Measurements from ENCODE around the gene CSF1R. TPM values are rescaled to one million over a fixed set of nuclear protein-coding genes. Genes with fewer than 3 reads are reported as not detected.

Gene CSF1R
- polyA plus RNA-seq, 2 of the 4 experiments (the other 2 are of a cell fraction) = 0.06 TPM; not detected in 1

DNA sequence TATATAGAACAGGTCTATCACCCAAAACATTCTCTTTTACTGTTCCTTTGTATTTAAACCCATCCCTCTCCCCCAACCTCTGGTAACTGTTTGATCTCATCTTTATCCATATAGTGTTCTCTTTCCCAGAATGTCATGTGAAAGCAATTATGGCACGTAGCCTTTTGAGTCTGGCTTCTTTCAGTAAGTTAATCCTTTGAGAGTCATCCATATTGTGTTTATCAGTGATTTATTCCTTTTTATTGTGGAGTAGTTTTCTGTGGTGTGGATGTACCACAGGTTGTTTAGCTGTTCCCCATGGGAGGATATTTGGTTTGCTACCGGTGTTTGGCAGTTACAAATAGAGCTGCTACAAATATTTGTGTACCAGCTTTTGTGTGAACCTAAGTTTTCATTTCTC, 47.8 kb downstream of the CSF1R start:
- Histone ChIP-seq H3K9me3 (no peaks in the 10 kb centered on the region), H3K4me2 (no peak overlapping the region), H3K4me3 (no peak overlapping the region), H3K4me1 (peaks cover 19% of the 10 kb centered on the region), H3K27ac (no peak overlapping the region)
- ChIA-PET POLR2A (no interaction called here), CTCF (interaction anchor here (0.6 to 1.2 kb wide), 3 partner anchors 10 to 417 kb away, joined by 3 to 4 read pairs (median 3); no protein-coding TSS in a partner anchor)
- no peak for TF ChIP-seq RFX5 (IDR thresholded peaks at IDR 0.05)
- TF ChIP-seq, protein P1, sequence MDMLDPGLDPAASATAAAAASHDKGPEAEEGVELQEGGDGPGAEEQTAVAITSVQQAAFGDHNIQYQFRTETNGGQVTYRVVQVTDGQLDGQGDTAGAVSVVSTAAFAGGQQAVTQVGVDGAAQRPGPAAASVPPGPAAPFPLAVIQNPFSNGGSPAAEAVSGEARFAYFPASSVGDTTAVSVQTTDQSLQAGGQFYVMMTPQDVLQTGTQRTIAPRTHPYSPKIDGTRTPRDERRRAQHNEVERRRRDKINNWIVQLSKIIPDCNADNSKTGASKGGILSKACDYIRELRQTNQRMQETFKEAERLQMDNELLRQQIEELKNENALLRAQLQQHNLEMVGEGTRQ (IDR thresholded peaks at IDR 0.05) = no peak
- TF ChIP-seq MAZ (IDR thresholded peaks at IDR 0.05; ENCODE audit: borderline replicate concordance, low read depth, low read length) = no peak
- no peak for TF ChIP-seq PHF8 (IDR thresholded peaks at IDR 0.05; ENCODE audit: borderline replicate concordance, low read depth)
- no peak for TF ChIP-seq POLR2A (IDR thresholded peaks at IDR 0.05; ENCODE audit: low read length)
- no peak for TF ChIP-seq BCL3 (IDR thresholded peaks at IDR 0.05)
- TF ChIP-seq, protein P2, sequence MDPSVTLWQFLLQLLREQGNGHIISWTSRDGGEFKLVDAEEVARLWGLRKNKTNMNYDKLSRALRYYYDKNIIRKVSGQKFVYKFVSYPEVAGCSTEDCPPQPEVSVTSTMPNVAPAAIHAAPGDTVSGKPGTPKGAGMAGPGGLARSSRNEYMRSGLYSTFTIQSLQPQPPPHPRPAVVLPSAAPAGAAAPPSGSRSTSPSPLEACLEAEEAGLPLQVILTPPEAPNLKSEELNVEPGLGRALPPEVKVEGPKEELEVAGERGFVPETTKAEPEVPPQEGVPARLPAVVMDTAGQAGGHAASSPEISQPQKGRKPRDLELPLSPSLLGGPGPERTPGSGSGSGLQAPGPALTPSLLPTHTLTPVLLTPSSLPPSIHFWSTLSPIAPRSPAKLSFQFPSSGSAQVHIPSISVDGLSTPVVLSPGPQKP (IDR thresholded peaks at IDR 0.05; ENCODE audit: low read depth, low read length) = no peak
- TF ChIP-seq NR3C1 (IDR thresholded peaks at IDR 0.05) = no peak
- no peak for TF ChIP-seq FOXS1 (CRISPR knock-in tag; IDR thresholded peaks at IDR 0.05)
- TF ChIP-seq JUN (IDR thresholded peaks at IDR 0.05) = no peak
- no peak for TF ChIP-seq ESRRA (IDR thresholded peaks at IDR 0.05; ENCODE audit: borderline replicate concordance, low read length)
- TF ChIP-seq HOXB13 (CRISPR knock-in tag; IDR thresholded peaks at IDR 0.05; ENCODE audit: low read depth) = no peak
- no peak for TF ChIP-seq POLR2AphosphoS2 (conservative IDR thresholded peaks at IDR 0.05; ENCODE audit: low read length)
- TF ChIP-seq FOSB (CRISPR knock-in tag; IDR thresholded peaks at IDR 0.05) = no peak
- 90% methylated on average over 2 of the region's 2 CpGs for WGBS (ENCODE audit: missing lambda C conversion rate)
- FAIRE-seq = no peak
- ATAC-seq = no peak
- DNase-seq (ENCODE audit: low read depth in 1 of 2, low spot score in 1 of 2) = no peak

GRCh38 chr5:150036513-150036912, 49.8 kb downstream of the CSF1R start:
- H3K27ac ChIP-seq = peak overlapping the region in 1 of 2 experiments; percentile 59; a peak in 2 of 6 replicates
- H3K4me3 ChIP-seq = no peak overlapping the region
- ChIA-PET POLR2A (interaction anchor here (0.7 to 2.1 kb wide), 3 partner anchors 24 to 36 kb away, joined by 3 to 8 read pairs (median 4); partner anchors contain the start of genes HMGXB3 and TIGD6), CTCF (interaction anchor here (0.9 to 2.1 kb wide), 12 partner anchors 9 to 202 kb away, joined by 3 to 8 read pairs (median 4); no protein-coding TSS in a partner anchor)
- ATAC-seq = peak; percentile 98 to 99
- no peak for FAIRE-seq
- H3K9me3 ChIP-seq = no peaks in the 10 kb centered on the region
- peaks cover 19% of the 10 kb centered on the region for H3K4me1 ChIP-seq
- WGBS (ENCODE audit: missing lambda C conversion rate) = 23% methylated on average over 9 of the region's 9 CpGs
- peak; percentile 58 to 73 for DNase-seq (ENCODE audit: low read depth in 1 of 2, low spot score in 1 of 2)
- peak overlapping the region; percentile 29; the same call in 2 of the 3 replicates for H3K4me2 ChIP-seq
- TF ChIP-seq MAX (IDR thresholded peaks at IDR 0.05) = 0 out of 2 replicates have a peak, but pooled peaks have one; percentile 33
- TF ChIP-seq FOSL2 (IDR thresholded peaks at IDR 0.05) = 0 out of 2 replicates have a peak, but pooled peaks have one; percentile 30
- peak; percentile 66 for TF ChIP-seq FOSL2 (CRISPR knock-in tag; IDR thresholded peaks at IDR 0.05)
- TF ChIP-seq MAFK (IDR thresholded peaks at IDR 0.05; ENCODE audit: partially characterized antibody) = no peak
- TF ChIP-seq RAD21 (conservative IDR thresholded peaks at IDR 0.05 in 1 of 2, IDR thresholded peaks at IDR 0.05 in 1 of 2) = no peak

DNA sequence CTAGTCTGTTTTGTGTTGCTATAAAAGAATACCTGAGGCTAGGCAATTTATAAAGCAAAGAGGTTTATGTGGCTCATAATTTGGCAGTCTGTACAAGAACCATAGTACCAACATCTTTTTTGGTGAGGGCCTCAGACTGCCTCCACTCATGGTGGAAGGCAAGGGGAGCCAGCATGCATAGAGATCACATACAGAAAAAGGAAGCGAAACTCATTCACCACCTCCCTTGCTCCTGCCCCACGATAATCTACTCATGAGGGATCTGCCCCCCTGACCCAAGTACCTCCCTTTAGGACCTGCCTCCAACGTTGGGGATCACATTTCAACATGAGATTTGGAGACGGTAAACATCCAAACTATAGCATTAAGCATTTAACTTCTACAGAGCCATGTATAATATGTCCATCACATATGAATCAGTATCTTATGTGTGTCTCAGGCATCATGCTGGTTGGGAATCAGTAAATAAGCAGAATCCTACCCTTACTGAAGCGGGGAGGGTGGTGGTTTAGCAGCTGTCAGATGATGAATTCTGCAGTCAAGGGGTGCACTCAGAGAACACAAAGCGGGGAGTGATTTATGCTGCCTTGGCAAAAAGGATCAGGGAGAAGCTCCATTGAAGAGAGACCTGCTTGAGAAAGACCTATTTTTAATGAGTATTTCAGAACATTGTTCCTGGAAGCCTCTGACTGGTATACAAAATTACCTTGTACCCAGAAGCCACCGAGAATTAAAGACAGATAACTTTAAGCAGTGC, 51.0 kb downstream of the CSF1R start:
- Histone ChIP-seq H3K4me1 (peaks cover 19% of the 10 kb centered on the region), H3K4me3 (no peak overlapping the region), H3K27ac (no peak overlapping the region), H3K4me2 (no peak overlapping the region), H3K9me3 (no peaks in the 10 kb centered on the region)
- CTCF ChIA-PET = interaction anchor here (0.7 to 2.5 kb wide), 10 partner anchors 10 to 183 kb away, joined by 3 to 11 read pairs (median 4); no protein-coding TSS in a partner anchor
- FAIRE-seq = no peak
- TF ChIP-seq MAFK (IDR thresholded peaks at IDR 0.05; ENCODE audit: partially characterized antibody) = peak; percentile 63
- no peak for TF ChIP-seq HOXB5 (CRISPR knock-in tag; IDR thresholded peaks at IDR 0.05)
- ATAC-seq = no peak
- POLR2A ChIA-PET = interaction anchor here (2.1 kb wide), 1 partner anchor 35 kb away, joined by 8 read pairs; the partner anchor contains the start of genes HMGXB3 and TIGD6
- DNase-seq (ENCODE audit: low read depth in 1 of 2, low spot score in 1 of 2) = no peak
- WGBS (ENCODE audit: missing lambda C conversion rate) = 84% methylated on average over 7 of the region's 7 CpGs

All from A549 (cell line).